HG02981 (cell line): ENCODE measurements around the gene TSGA10IP.

Experiments used
- ATAC-seq: cut with Tn5 transposase; IDR thresholded peaks from one replicate; pipeline ENCODE4 v1.9.1; 2021; ENCODE audit warnings: mild to moderate bottlenecking, moderate library complexity; ENCODE audit not compliant: unreplicated experiment

The TSGA10IP gene

GRCh38 chr11:66003291-66003690 lies 58.0 kb downstream of the TSGA10IP start:
- no peak for ATAC-seq

- no peak for ATAC-seq
These were observed 58.9 kb downstream of the TSGA10IP start for GRCh38 chr11:66004186-66004585.

DNA sequence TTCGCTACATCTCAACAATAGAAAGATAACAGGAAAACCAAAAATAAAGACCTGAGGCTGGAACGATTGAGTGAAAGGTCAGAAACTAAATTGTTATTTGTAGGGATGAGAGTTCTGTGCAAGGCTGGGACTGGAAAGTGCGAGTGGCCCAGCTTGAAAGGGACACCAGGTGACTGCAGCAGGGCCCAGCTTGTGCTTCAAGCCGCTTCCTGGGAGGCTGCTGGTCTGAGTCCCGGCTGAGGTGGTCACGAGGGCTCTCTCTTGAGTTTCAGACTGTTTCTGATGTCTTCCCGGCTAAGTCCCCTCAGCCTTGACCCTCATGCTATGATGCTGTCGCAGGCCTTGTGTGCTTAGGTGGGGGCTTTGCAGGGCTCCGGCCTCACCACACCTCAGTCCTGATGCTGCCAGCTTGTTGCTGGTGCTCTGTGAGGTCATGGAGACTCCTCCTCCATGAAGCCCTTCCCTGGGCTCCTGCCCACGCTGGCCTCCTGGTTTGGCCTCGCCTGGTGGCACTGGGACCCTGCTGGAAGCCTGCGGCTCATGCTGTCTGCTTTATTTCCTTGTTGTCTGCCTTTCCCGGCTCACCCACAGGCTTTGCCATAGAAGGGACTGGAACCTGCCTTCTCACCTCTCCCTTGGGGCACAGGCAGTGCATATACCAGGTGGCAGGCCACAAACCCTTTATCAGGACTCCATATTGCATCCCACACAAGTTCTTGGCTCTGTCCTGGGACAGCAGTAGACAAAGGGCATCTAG lies 61.0 kb downstream of the TSGA10IP start:
- ATAC-seq = no peak

GRCh38 chr11:66006891-66007176 lies 61.6 kb downstream of the TSGA10IP start:
- no peak for ATAC-seq

DNA sequence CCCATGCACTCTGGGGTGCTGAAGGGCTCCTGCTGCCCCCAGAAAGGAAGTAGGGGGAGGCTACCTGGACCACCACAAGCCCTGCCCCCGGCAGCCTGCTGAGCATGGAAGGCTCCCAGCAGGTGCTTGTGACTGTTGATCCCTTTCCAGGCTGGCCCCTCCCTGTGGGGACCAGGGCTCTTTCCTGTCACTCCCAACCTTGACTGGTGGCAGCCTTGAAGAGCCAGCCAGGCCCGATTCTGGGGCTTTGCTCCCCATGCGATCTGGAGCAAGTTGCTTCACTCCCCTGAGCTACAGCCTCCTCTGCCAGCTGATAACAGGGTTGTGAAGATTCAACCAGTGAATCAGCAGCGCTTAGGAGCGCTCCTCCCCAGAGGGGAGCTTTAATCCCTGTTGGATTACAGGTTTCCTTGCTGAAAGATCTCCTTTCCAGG lies 61.9 kb downstream of the TSGA10IP start:
- no peak for ATAC-seq

- ATAC-seq = no peak
These were observed 62.8 kb downstream of the TSGA10IP start for GRCh38 chr11:66008095-66008467.

- no peak for ATAC-seq
These were observed 63.3 kb downstream of the TSGA10IP start for GRCh38 chr11:66008468-66009101.
